PC-3 (cell line): Measurements from ENCODE around the gene TK2.

ENCODE experiments used
- EZH2 ChIP-seq: fragments of 300-600 bp; sonication (generic); IDR thresholded peaks from one replicate; pipeline ENCODE4 v1.6.1; 2017; ENCODE audit warnings: antibody characterized with exemption, mild to moderate bottlenecking, low read length; ENCODE audit not compliant: unreplicated experiment
- TF ChIP-seq, protein P1 (sequence below): fragments of 300-600 bp; sonication (generic); conservative IDR thresholded peaks from 2 replicates; pipeline ENCODE4 v1.5.1; 2017; ENCODE audit warnings: antibody characterized with exemption, low read depth, mild to moderate bottlenecking, low read length

DNA sequence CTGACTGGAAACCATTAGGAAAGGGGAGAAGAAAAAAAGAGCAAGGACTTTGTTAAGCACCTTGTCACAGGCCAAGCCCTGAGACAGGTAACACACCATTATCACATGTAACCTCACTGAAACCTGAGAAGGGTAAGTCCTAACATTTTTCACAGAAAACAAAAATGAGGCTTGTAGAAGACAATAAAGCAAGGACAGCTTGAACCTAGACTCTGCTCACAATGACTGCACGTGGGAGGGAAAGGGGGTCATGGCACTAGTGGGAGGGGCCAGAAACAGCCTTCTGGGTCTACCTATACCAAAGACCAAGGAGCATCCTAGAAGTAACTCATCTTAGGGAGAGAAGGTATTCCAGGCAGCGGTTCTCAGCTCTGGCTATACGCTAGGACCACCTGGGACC lies 7.5 kb downstream of the TK2 start:
- TF ChIP-seq, protein P1, sequence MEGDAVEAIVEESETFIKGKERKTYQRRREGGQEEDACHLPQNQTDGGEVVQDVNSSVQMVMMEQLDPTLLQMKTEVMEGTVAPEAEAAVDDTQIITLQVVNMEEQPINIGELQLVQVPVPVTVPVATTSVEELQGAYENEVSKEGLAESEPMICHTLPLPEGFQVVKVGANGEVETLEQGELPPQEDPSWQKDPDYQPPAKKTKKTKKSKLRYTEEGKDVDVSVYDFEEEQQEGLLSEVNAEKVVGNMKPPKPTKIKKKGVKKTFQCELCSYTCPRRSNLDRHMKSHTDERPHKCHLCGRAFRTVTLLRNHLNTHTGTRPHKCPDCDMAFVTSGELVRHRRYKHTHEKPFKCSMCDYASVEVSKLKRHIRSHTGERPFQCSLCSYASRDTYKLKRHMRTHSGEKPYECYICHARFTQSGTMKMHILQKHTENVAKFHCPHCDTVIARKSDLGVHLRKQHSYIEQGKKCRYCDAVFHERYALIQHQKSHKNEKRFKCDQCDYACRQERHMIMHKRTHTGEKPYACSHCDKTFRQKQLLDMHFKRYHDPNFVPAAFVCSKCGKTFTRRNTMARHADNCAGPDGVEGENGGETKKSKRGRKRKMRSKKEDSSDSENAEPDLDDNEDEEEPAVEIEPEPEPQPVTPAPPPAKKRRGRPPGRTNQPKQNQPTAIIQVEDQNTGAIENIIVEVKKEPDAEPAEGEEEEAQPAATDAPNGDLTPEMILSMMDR = no peak
- no peak for TF ChIP-seq EZH2
